Heart left ventricle (tissue), 16 donors: ENCODE measurements around the gene MRPL48. TPM values are rescaled to one million over a fixed set of nuclear protein-coding genes. Genes with fewer than 3 reads are reported as not detected.

Experiments
- ATAC-seq, 4 donors: fragments of 200-7000 bp; cut with Tn5 transposase; one replicate each; pipeline ENCODE4 v1.9.1; 2020 to 2022; ENCODE audit warnings: moderate library complexity in 4 of 4, mild to moderate bottlenecking in 3 of 4, moderate number of reproducible peaks in 1 of 4
- DNase-seq, 5 donors: peaks; one replicate each; pipeline ENCODE4 v3.0.0-alpha.2; 2020
- H3K27ac ChIP-seq, 12 donors: fragments of 200-600 bp; sonication (generic) in 4 of 12; one replicate each; pipeline versions ENCODE4 v1.5.0 to v1.8.0; 2016 to 2022; ENCODE audit warnings: mild to moderate bottlenecking in 2 of 12
- H3K27me3 ChIP-seq, 9 donors: fragments of 200-600 bp; sonication (generic) in 2 of 9; one replicate each; pipeline versions ENCODE4 v1.5.1 to v1.8.0; 2016 to 2022; ENCODE audit warnings: mild to moderate bottlenecking in 3 of 9
- H3K36me3 ChIP-seq, 9 donors: fragments of 200-600 bp; sonication (generic) in 2 of 9; one replicate each; pipeline versions ENCODE4 v1.5.0 to v1.8.0; 2018 to 2022; ENCODE audit warnings: mild to moderate bottlenecking in 2 of 9
- H3K4me1 ChIP-seq, 12 donors: fragments of 200-600 bp; sonication (generic) in 4 of 12; one replicate each; pipeline versions ENCODE4 v1.5.0 to v1.8.0; 2016 to 2022; ENCODE audit warnings: mild to moderate bottlenecking in 3 of 12
- H3K4me3 ChIP-seq, 12 donors: fragments of 200-600 bp; sonication (generic) in 4 of 12; one replicate each; pipeline versions ENCODE4 v1.5.0 to v1.8.0; 2017 to 2022; ENCODE audit warnings: mild to moderate bottlenecking in 9 of 12, moderate library complexity in 4 of 12
- H3K9me3 ChIP-seq, 12 donors: fragments of 200-600 bp; sonication (generic) in 4 of 12; one replicate each; pipeline versions ENCODE4 v1.5.0 to v1.8.0; 2016 to 2022; ENCODE audit warnings: mild to moderate bottlenecking in 1 of 12
- CTCF ChIP-seq, 12 donors: fragments of 200-600 bp; sonication (generic) in 4 of 12; IDR thresholded peaks; one replicate each; pipeline versions ENCODE4 v1.5.0 to v1.8.0; 2018 to 2022; ENCODE audit warnings: antibody characterized with exemption in 12 of 12, mild to moderate bottlenecking in 5 of 12
- POLR2A ChIP-seq, 2 donors: fragments of 450-650 bp; IDR thresholded peaks; one replicate each; pipeline ENCODE4 v1.6.1; 2017; ENCODE audit warnings: antibody characterized with exemption in 2 of 2, mild to moderate bottlenecking in 2 of 2, moderate library complexity in 2 of 2
- WGBS, 4 donors: extraction: QIAGEN DNeasy Blood & Tissue Kit in 2 of 4; methylation state at CpG; one replicate each; pipeline versions ENCODE4 v1.1.5 to v1.1.7; 2013 to 2018; 5-methylcytosine and 5-hydroxymethylcytosine counted together
- intact Hi-C, 10 donors: fragments of 100-400 bp; cut with DNase I; formaldehyde crosslinking; loops; one replicate each; pipeline versions ENCODE4 v1.11.1 to v1.14.2; 2022
- long read RNA-seq, 3 donors: library from polyadenylated mRNA; unstranded; transcript quantifications; one replicate each; pipeline ENCODE4 v2.0.0, GENCODE V29; 2020 to 2021
- polyA plus RNA-seq, 2 donors: library from polyadenylated mRNA; stranded (reverse); fragments of 200-250 nt; gene quantifications; one replicate each; pipeline ENCODE4 v1.2.3, GENCODE V29; 2013
- total RNA-seq, 9 donors: library from RNA; depleted of rRNA in 2 of 9; stranded (reverse); fragments of >200 nt in 2 of 9; fragmentation: NEBNext Ultra II Directional in 3 of 9; extraction: Animal tissue kit (Norgen Biotek cat#: 25700) in 3 of 9; gene quantifications; one replicate each; pipeline versions ENCODE4 v1.1.0 to v1.2.4, GENCODE V29; 2016 to 2023
- donor health status: ischemic (EF 13 %, LVEDD 7.1; RV severe dilation, severe dysfunction).
- donor health status: healthy with polysubstance abuse.
- donor health status: DM: no; HTN: yes; CAD: no.
- donor health status: DM: no; HTN: no; CAD: no.
- donor health status: ischemic (EF 25% LVEDD 6.9; RV normal size, moderate dysfunction).
- donor health status: ischemic (EF 25% LVEDD 5.7; RV mildly dilated, moderate dysfunction).
- donor health status: healthy.
- donor health status: DM: yes; HTN: yes; CAD: no.
- donor health status: ischemic (EF 35%, LVEDD 5.7; RV mildly dilated, moderate dysfunction).
- donor health status: nonischemic (EF 11% LVEDD 7.7; RV severe dilation, severe dysfunction).
- donor health status: DM: yes; HTN: yes; CAD: no.
- donor health status: PGD.
- donor health status: ischemic (EF 29% LVEDD 5.4; RV normal size, mild dysfunction).
- donor health status: nonischemic (EF 23%, LVEDD 6.1; RV moderate dilation, normal function).

MRPL48 gene
- total RNA-seq (10 to 100 TPM; 21.0 to 43.5 (median 39.4) TPM), polyA plus RNA-seq (10 to 100 TPM; 33.3 to 47.7 TPM)
- long read RNA-seq, donor 1, transcript MRPL48-201 (8 exons, 1,536 nt) = major isoform, 19 of 24 reads
- long read RNA-seq, donor 1, partial matches to known transcripts = 1 of 24 reads
- long read RNA-seq, donor 1, other reads (novel, unspliced or antisense) = 4 of 24 reads
- long read RNA-seq, donor 2, transcript MRPL48-201 (8 exons, 1,536 nt) = major isoform, 44 of 53 reads
- long read RNA-seq, donor 2, partial matches to known transcripts = 0 of 53 reads
- long read RNA-seq, donor 2, other reads (novel, unspliced or antisense) = 6 of 53 reads
- long read RNA-seq, donor 3, transcript MRPL48-201 (8 exons, 1,536 nt) = major isoform, 17 of 20 reads
- long read RNA-seq, donor 3, partial matches to known transcripts = 0 of 20 reads
- long read RNA-seq, donor 3, other reads (novel, unspliced or antisense) = 2 of 20 reads

DNA sequence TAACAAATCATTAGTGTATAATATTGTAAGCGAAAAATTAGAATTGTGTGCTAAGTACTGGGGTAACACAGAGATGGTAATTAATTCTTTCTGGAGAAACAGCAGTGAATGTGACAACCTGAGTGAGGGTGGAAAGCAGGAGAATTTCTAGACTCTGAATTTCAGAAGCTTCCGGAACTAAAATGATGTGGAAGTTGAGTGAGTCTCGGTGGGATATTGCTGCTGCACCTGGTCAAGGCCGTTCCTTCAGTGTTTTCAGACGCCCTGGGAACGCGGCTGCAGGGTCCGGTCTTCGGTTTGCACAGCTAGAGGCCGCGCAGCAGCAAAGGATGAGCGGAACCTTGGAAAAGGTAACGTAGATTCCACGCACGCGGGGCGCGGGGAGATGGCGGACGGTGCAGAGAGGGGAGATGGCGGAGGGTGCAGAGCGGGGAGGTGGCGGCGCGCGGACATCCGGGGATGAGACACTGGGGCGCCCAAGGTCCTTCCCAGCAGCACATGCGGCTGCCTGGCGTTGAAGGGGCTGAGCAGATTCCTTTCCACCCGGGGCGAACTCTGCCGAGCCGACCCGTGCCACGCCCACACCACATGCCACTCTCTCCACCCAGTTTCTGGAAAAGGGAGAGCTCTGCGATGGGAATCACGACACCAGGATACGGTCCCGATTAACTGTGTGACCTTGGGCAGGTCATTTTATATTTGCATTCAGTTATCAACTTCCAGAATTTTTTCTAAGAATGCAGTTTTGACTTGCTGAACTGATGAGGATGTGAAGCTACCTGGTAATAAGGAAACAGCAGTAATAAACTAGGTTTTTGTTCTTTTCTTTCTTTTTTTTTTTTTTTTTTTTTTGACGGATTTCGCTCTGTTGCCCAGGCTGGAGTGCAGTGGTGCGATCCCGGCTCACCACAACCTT, at the start of gene MRPL48:
MRPL48 (plus strand) TSS at position 232 of the 916 bp plus-strand sequence; CDS start at position 330, 98 bp downstream.
- DNase-seq (peak; percentile 92 to 96 (median 95)), ATAC-seq (peak; percentile 98 to 100 (median 99))
- H3K27me3 ChIP-seq = no peaks in the 10 kb centered on the region
- WGBS, 4 donors = 5 to 7% (median 6%) methylated on average over 43 to 44 of the region's 44 CpGs
- H3K4me3 ChIP-seq = peak within 1 kb of the TSS; percentile 18 to 84 (median 72)
- TF ChIP-seq POLR2A (IDR thresholded peaks at IDR 0.05) (peak in 1 of 2 donors; percentile 38), CTCF (IDR thresholded peaks at IDR 0.05) (peak in 2 of 12 donors; percentile 2 to 36)
- intact Hi-C loops = loop anchor here in 3 of 10 donors (5.0 to 10.0 kb wide), 2 partner anchors 87 to 89 kb away; partner anchors contain the start of genes COA4 (in 3 of the 3) and PAAF1 (in 3 of the 3)
- H3K36me3 ChIP-seq = peaks cover 0 to 5% (median 0%) of the 10 kb centered on the region in 9 donors
- H3K9me3 ChIP-seq = no peaks in the 10 kb centered on the region
- H3K4me1 ChIP-seq = peaks cover 0 to 21% (median 12%) of the 10 kb centered on the region in 12 donors
- peak within 1 kb of the TSS; percentile 76 to 98 (median 90) for H3K27ac ChIP-seq

- H3K27ac ChIP-seq = no peak overlapping the region
Measured at GRCh38 chr11:73743045-73743444, 44.6 kb upstream of the MRPL48 start.

DNA sequence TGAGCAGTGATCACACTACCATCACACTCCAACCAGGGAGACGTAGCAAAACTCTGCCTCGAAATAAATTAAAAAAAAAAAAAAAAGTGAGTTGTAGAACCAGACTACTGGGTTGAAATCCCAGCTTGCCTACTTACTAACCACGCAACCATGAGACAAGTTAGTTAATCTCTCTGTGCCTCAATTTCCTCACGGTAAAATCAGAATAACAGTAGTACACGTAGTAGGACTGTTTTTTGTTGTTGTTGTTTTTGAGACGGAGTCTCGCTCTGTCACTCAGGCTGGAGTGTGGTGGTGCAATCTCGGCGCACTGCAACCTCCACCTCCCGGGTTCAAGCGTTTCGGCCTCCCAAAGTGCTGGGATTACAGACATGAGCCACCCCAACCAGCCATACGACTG, 41.0 kb upstream of the MRPL48 start:
- Histone ChIP-seq H3K4me3 (no peak overlapping the region), H3K9me3 (no peaks in the 10 kb centered on the region), H3K27ac (no peak overlapping the region), H3K36me3 (no peaks in the 10 kb centered on the region), H3K27me3 (no peaks in the 10 kb centered on the region), H3K4me1 (peaks cover 0 to 23% (median 8%) of the 10 kb centered on the region in 12 donors)
- no peak for ATAC-seq
- WGBS, 4 donors = 95 to 98% (median 96%) methylated on average over 13 of the region's 13 CpGs
- no peak for DNase-seq
- TF ChIP-seq CTCF (IDR thresholded peaks at IDR 0.05) = no peak
- no peak for TF ChIP-seq POLR2A (IDR thresholded peaks at IDR 0.05)
- intact Hi-C loops = loop anchor here in 1 of 10 donors (10.0 kb wide), 1 partner anchor 58 kb away; no protein-coding TSS in a partner anchor

More at GRCh38 chr11:73743045-73743444, 44.6 kb upstream of the MRPL48 start:
- Histone ChIP-seq H3K4me1 (peaks cover 0 to 11% (median 1%) of the 10 kb centered on the region in 12 donors), H3K27me3 (no peaks in the 10 kb centered on the region), H3K4me3 (no peak overlapping the region), H3K9me3 (no peaks in the 10 kb centered on the region), H3K36me3 (no peaks in the 10 kb centered on the region)
- intact Hi-C loops = loop anchor here in 1 of 10 donors (10.0 kb wide), 1 partner anchor 62 kb away; no protein-coding TSS in a partner anchor
- ATAC-seq = no peak
- TF ChIP-seq CTCF (IDR thresholded peaks at IDR 0.05) (no peak), POLR2A (IDR thresholded peaks at IDR 0.05) (no peak)
- DNase-seq = no peak
- 96 to 99% (median 97%) methylated on average over 7 of the region's 7 CpGs for WGBS, 4 donors
